A673 (cell line): ENCODE results near the gene CBLB. TPM values are rescaled to one million over a fixed set of nuclear protein-coding genes. Genes with fewer than 3 reads are reported as not detected.

Experiments
- BruUV-seq: library from RNA; stranded (reverse); fragments of 400-500 nt; replicated peaks from 2 replicates; lab custom pipeline; 2021; lab: Mats Ljungman, UMichigan
- CTCF ChIA-PET: fragments of 300-600 bp; sonication (Branson Sonifier 250); formaldehyde crosslinking; loops from one replicate; lab custom pipeline; 2022; ENCODE audit warnings: antibody characterized with exemption; lab: Charles Lee
- POLR2A ChIA-PET: fragments of 300-600 bp; sonication (Branson Sonifier 250); formaldehyde crosslinking; loops from one replicate; lab custom pipeline; 2022; ENCODE audit warnings: antibody characterized with exemption; ENCODE audit not compliant: low non-redundant PET; lab: Charles Lee
- DNase-seq: peaks from one replicate; pipeline ENCODE4 v3.0.0-alpha.2; 2015; ENCODE audit warnings: low spot score
- H3K27ac ChIP-seq: fragments of 200-600 bp; sonication (generic); 2 replicates; pipeline ENCODE4 v1.5.1; 2016; ENCODE audit warnings: mixed run types, low read depth, mild to moderate bottlenecking, mixed read lengths, antibody characterized with exemption, low read length; ENCODE audit not compliant: poor library complexity, severe bottlenecking
- H3K27me3 ChIP-seq: fragments of 200-600 bp; sonication (generic); replicated peaks from 2 replicates; pipeline ENCODE4 v1.6.1; 2017; ENCODE audit warnings: mixed run types, low read depth, mild to moderate bottlenecking, mixed read lengths, antibody characterized with exemption, low read length; ENCODE audit not compliant: insufficient read depth, poor library complexity
- H3K36me3 ChIP-seq: fragments of 200-600 bp; sonication (generic); 2 replicates; pipeline ENCODE4 v1.6.1; 2016; ENCODE audit warnings: mixed run types, mild to moderate bottlenecking, mixed read lengths, antibody characterized with exemption, low read length; ENCODE audit not compliant: insufficient read depth, poor library complexity, severe bottlenecking
- H3K4me1 ChIP-seq: fragments of 200-600 bp; sonication (generic); 2 replicates; pipeline ENCODE4 v1.6.1; 2017; ENCODE audit warnings: mixed run types, mild to moderate bottlenecking, mixed read lengths, antibody characterized with exemption, low read length; ENCODE audit not compliant: insufficient read depth, poor library complexity, severe bottlenecking
- H3K4me3 ChIP-seq: fragments of 200-600 bp; sonication (generic); 2 replicates; pipeline ENCODE4 v1.5.1; 2016; ENCODE audit warnings: low read depth, mixed run types, mild to moderate bottlenecking, mixed read lengths, low read length; ENCODE audit not compliant: poor library complexity, severe bottlenecking
- H3K9me3 ChIP-seq: fragments of 200-600 bp; sonication (generic); 2 replicates; pipeline ENCODE4 v1.6.1; 2016; ENCODE audit warnings: mixed run types, low read depth, mild to moderate bottlenecking, mixed read lengths, antibody characterized with exemption, low read length; ENCODE audit not compliant: poor library complexity, severe bottlenecking
- EZH2 ChIP-seq: fragments of 200-600 bp; sonication (generic); IDR thresholded peaks from 2 replicates; pipeline ENCODE4 v1.6.1; 2017; ENCODE audit warnings: borderline replicate concordance, low read depth, mild to moderate bottlenecking, mixed read lengths, antibody characterized with exemption, low read length; ENCODE audit not compliant: poor library complexity, severe bottlenecking
- intact Hi-C: fragments of 100-400 bp; cut with micrococcal nuclease; formaldehyde crosslinking; loops from one replicate; pipeline ENCODE4 v1.10.0; 2022; ENCODE audit not compliant: unreplicated experiment
- total RNA-seq: library from RNA; stranded (reverse); gene quantifications from 2 replicates; pipeline ENCODE4 v1.2.3, GENCODE V29; 2021
- TF ChIP-seq, protein P1 (sequence below): fragments of 300-800, 200-600 bp; sonication (generic); conservative IDR thresholded peaks from 2 replicates; pipeline ENCODE4 v1.5.1; 2017; ENCODE audit warnings: low read depth, mild to moderate bottlenecking, antibody characterized with exemption, low read length, moderate library complexity, mixed read lengths

The CBLB gene
- total RNA-seq, 1 experiment from 2014 or later = 23.3 TPM

DNA sequence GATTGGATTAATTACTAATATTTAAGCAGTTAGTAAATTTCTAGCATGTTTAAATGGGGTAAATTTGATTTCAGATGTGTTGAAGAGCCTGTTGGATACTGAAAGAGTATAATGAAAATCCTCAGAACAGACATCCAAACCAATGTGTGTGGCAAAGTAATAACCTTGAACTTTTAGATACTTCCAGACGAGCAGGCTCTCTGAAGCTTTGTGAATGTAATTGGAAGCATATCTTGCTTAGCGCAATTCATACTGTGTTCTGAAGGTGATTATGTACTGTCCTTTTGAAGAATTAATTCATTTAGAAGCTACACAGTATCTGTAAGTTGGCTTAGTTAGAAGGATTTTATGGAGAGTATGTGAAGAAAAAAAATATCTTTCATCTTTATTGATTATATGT, 161.8 kb downstream of the CBLB start:
- ChIA-PET CTCF (no interaction called here), POLR2A (no interaction called here)
- no peak overlapping the region for H3K27ac ChIP-seq
- no peaks in the 10 kb centered on the region for H3K4me1 ChIP-seq
- no peaks in the 10 kb centered on the region for H3K9me3 ChIP-seq
- H3K4me3 ChIP-seq = no peak overlapping the region
- no peaks in the 10 kb centered on the region for H3K36me3 ChIP-seq
- TF ChIP-seq, protein P1, sequence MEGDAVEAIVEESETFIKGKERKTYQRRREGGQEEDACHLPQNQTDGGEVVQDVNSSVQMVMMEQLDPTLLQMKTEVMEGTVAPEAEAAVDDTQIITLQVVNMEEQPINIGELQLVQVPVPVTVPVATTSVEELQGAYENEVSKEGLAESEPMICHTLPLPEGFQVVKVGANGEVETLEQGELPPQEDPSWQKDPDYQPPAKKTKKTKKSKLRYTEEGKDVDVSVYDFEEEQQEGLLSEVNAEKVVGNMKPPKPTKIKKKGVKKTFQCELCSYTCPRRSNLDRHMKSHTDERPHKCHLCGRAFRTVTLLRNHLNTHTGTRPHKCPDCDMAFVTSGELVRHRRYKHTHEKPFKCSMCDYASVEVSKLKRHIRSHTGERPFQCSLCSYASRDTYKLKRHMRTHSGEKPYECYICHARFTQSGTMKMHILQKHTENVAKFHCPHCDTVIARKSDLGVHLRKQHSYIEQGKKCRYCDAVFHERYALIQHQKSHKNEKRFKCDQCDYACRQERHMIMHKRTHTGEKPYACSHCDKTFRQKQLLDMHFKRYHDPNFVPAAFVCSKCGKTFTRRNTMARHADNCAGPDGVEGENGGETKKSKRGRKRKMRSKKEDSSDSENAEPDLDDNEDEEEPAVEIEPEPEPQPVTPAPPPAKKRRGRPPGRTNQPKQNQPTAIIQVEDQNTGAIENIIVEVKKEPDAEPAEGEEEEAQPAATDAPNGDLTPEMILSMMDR = no peak
- no peak for TF ChIP-seq EZH2
- H3K27me3 ChIP-seq = no peaks in the 10 kb centered on the region
- no TSS peak for BruUV-seq
- no peak for DNase-seq
- intact Hi-C loops = no loop called here

- DNase-seq = no peak
- CTCF ChIA-PET = no interaction called here
- H3K4me1 ChIP-seq = no peaks in the 10 kb centered on the region
- no peaks in the 10 kb centered on the region for H3K9me3 ChIP-seq
- no peak overlapping the region for H3K27ac ChIP-seq
- POLR2A ChIA-PET = no interaction called here
- H3K27me3 ChIP-seq = no peaks in the 10 kb centered on the region
- no peaks in the 10 kb centered on the region for H3K36me3 ChIP-seq
- no TSS peak for BruUV-seq
- TF ChIP-seq, protein P1 = no peak
- no peak for TF ChIP-seq EZH2
- intact Hi-C loops = no loop called here
- no peak overlapping the region for H3K4me3 ChIP-seq
Observed at GRCh38 chr3:105704726-105705410, 163.9 kb downstream of the CBLB start.

DNA sequence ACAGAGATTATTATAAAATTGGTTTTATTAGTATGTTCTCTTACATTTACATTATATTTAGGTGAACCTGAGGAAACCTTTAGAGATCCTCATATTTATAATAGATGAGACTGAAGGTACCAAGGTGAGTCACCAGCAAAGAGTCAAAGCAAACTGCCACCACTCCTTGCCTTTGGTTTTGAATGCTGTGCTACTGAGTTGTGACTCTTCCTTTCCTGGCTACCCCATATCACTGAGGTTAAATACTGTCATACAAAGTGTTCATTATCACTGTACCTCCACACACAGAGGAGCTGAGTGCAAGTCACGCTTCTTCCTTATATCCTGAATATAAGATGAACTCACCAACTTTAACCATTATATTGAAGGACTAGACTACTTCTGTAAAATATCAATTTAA, 168.2 kb downstream of the CBLB start:
- ChIA-PET CTCF (interaction anchor here (0.7 kb wide), 1 partner anchor 1057 kb away, joined by 5 read pairs; no protein-coding TSS in a partner anchor), POLR2A (no interaction called here)
- no TSS peak for BruUV-seq
- H3K36me3 ChIP-seq = no peaks in the 10 kb centered on the region
- no peak overlapping the region for H3K27ac ChIP-seq
- intact Hi-C loops = no loop called here
- no peaks in the 10 kb centered on the region for H3K4me1 ChIP-seq
- no peaks in the 10 kb centered on the region for H3K27me3 ChIP-seq
- no peak for DNase-seq
- H3K4me3 ChIP-seq = no peak overlapping the region
- H3K9me3 ChIP-seq = no peaks in the 10 kb centered on the region
- no peak for TF ChIP-seq EZH2
- TF ChIP-seq, protein P1 = no peak
